H9 (cell line): Measurements from ENCODE around the gene RFFL. TPM values are rescaled to one million over a fixed set of nuclear protein-coding genes. Genes with fewer than 3 reads are reported as not detected.

ENCODE experiments used
- DNase-seq: peaks from one replicate; pipeline ENCODE4 v3.0.0-alpha.2; 2017
- H2AFZ ChIP-seq: one replicate; pipeline ENCODE4 v1.6.1; 2013; ENCODE audit warnings: mild to moderate bottlenecking, low read length, control low read depth, moderate library complexity
- H2AK5ac ChIP-seq: 2 replicates; pipeline ENCODE4 v1.6.1; 2013; ENCODE audit warnings: low read length, control low read depth, mixed read lengths; ENCODE audit not compliant: insufficient read length
- H2BK120ac ChIP-seq: one replicate; pipeline ENCODE4 v1.6.1; 2013; ENCODE audit warnings: low read depth, mild to moderate bottlenecking, low read length, control low read depth, inconsistent platforms; ENCODE audit not compliant: poor library complexity, severe bottlenecking
- H2BK12ac ChIP-seq: 2 replicates; pipeline ENCODE4 v1.6.1; 2013; ENCODE audit warnings: low read length, control low read depth, mixed read lengths, low read depth; ENCODE audit not compliant: insufficient read length
- H2BK15ac ChIP-seq: 2 replicates; pipeline ENCODE4 v1.6.1; 2013; ENCODE audit warnings: low read depth, low read length, control low read depth
- H2BK20ac ChIP-seq: one replicate; pipeline ENCODE4 v1.6.1; 2013; ENCODE audit warnings: low read depth, mild to moderate bottlenecking, low read length, control low read depth, inconsistent platforms; ENCODE audit not compliant: poor library complexity, severe bottlenecking
- H2BK5ac ChIP-seq: 2 replicates; pipeline ENCODE4 v1.6.1; 2013; ENCODE audit warnings: low read length, control low read depth, mixed read lengths; ENCODE audit not compliant: insufficient read length
- H3K14ac ChIP-seq: 2 replicates; pipeline ENCODE4 v1.6.1; 2013; ENCODE audit warnings: low read length, control low read depth; ENCODE audit not compliant: insufficient read depth
- H3K18ac ChIP-seq: 2 replicates; pipeline ENCODE4 v1.6.1; 2013; ENCODE audit warnings: low read depth, mild to moderate bottlenecking, mixed read lengths, low read length, control low read depth; ENCODE audit not compliant: insufficient read length
- H3K23ac ChIP-seq: 2 replicates; pipeline ENCODE4 v1.6.1; 2013; ENCODE audit warnings: low read length, control low read depth, mixed read lengths, low read depth; ENCODE audit not compliant: insufficient read length
- H3K23me2 ChIP-seq: 2 replicates; pipeline ENCODE4 v1.6.1; 2013; ENCODE audit warnings: low read depth, mild to moderate bottlenecking, mixed read lengths, low read length, control low read depth; ENCODE audit not compliant: insufficient read length, poor library complexity, severe bottlenecking
- H3K27ac ChIP-seq: 2 replicates; pipeline ENCODE4 v1.5.1; 2013; ENCODE audit warnings: low read length, control low read depth, mixed read lengths, low read depth; ENCODE audit not compliant: insufficient read length
- H3K27me3 ChIP-seq: 2 replicates; pipeline ENCODE4 v1.6.1; 2013; ENCODE audit warnings: low read length, control low read depth, inconsistent platforms; ENCODE audit not compliant: insufficient read depth
- H3K4ac ChIP-seq: 2 replicates; pipeline ENCODE4 v1.6.1; 2013; ENCODE audit warnings: low read depth, mild to moderate bottlenecking, control low read depth, inconsistent platforms, low read length, moderate library complexity
- H3K4me1 ChIP-seq: 2 replicates; pipeline ENCODE4 v1.6.1; 2013; ENCODE audit warnings: low read length, control low read depth, inconsistent platforms; ENCODE audit not compliant: insufficient read depth
- H3K4me2 ChIP-seq: 2 replicates; pipeline ENCODE4 v1.6.1; 2013; ENCODE audit warnings: low read length, control low read depth, mixed read lengths; ENCODE audit not compliant: insufficient read length, insufficient read depth
- H3K56ac ChIP-seq: 2 replicates; pipeline ENCODE4 v1.6.1; 2013; ENCODE audit warnings: low read depth, mild to moderate bottlenecking, mixed read lengths, low read length, control low read depth; ENCODE audit not compliant: insufficient read length
- H3K79me1 ChIP-seq: 2 replicates; pipeline ENCODE4 v1.6.1; 2013; ENCODE audit warnings: low read depth, mild to moderate bottlenecking, moderate library complexity, low read length, control low read depth, inconsistent platforms; ENCODE audit not compliant: insufficient read depth, poor library complexity, severe bottlenecking
- H3K79me2 ChIP-seq: 2 replicates; pipeline ENCODE4 v1.6.1; 2013; ENCODE audit warnings: low read length, control low read depth, inconsistent platforms; ENCODE audit not compliant: insufficient read depth
- H3K9ac ChIP-seq: 2 replicates; pipeline ENCODE4 v1.6.1; 2013; ENCODE audit warnings: low read length, control low read depth, mixed read lengths; ENCODE audit not compliant: insufficient read length; ENCODE audit errors: extremely low read depth
- H3K9me3 ChIP-seq: one replicate; pipeline ENCODE4 v1.6.1; 2013; ENCODE audit warnings: low read depth, low read length, inconsistent platforms; ENCODE audit not compliant: control insufficient read depth
- H3T11ph ChIP-seq: one replicate; pipeline ENCODE4 v1.6.1; 2013; ENCODE audit warnings: mild to moderate bottlenecking, low read length, control low read depth, inconsistent platforms
- H4K20me1 ChIP-seq: one replicate; pipeline ENCODE4 v1.6.1; 2013; ENCODE audit not compliant: control insufficient read depth, insufficient read length, insufficient read depth
- H4K5ac ChIP-seq: 2 replicates; pipeline ENCODE4 v1.6.1; 2013; ENCODE audit warnings: low read depth, mild to moderate bottlenecking, mixed read lengths, low read length, control low read depth; ENCODE audit not compliant: insufficient read length
- H4K8ac ChIP-seq: replicated peaks from 2 replicates; pipeline ENCODE4 v1.6.1; 2013; ENCODE audit warnings: low read length, control low read depth, mixed read lengths, low read depth; ENCODE audit not compliant: insufficient read length
- H4K91ac ChIP-seq: 2 replicates; pipeline ENCODE4 v1.6.1; 2013; ENCODE audit warnings: low read depth, mild to moderate bottlenecking, moderate library complexity, mixed read lengths, low read length, control low read depth; ENCODE audit not compliant: insufficient read length
- H3K27ac Mint-ChIP-seq, 3 experiments: 2 replicates in 2 of 3; 3 replicates in 1 of 3; pipeline ENCODE4 v1.8.0; 2020 to 2021; ENCODE audit warnings: mixed read lengths in 3 of 3, mild to moderate bottlenecking in 1 of 3, moderate library complexity in 1 of 3
- H3K27me3 Mint-ChIP-seq: 2 replicates; pipeline ENCODE4 v1.8.0; 2021; ENCODE audit warnings: low read depth, mild to moderate bottlenecking, moderate library complexity, mixed read lengths
- H3K36me3 Mint-ChIP-seq, 3 experiments: 2 replicates in 2 of 3; 3 replicates in 1 of 3; pipeline ENCODE4 v1.8.0; 2020 to 2021; ENCODE audit warnings: low read depth in 3 of 3, mixed read lengths in 3 of 3; ENCODE audit not compliant: insufficient read depth in 1 of 3
- H3K4me1 Mint-ChIP-seq, 2 experiments: 2 replicates each; pipeline ENCODE4 v1.8.0; 2020; ENCODE audit warnings: mixed read lengths in 2 of 2
- H3K4me3 Mint-ChIP-seq, 2 experiments: 2 replicates in 1 of 2; 3 replicates in 1 of 2; pipeline ENCODE4 v1.8.0; 2020 to 2021; ENCODE audit warnings: mild to moderate bottlenecking in 2 of 2, mixed read lengths in 2 of 2, moderate library complexity in 1 of 2
- H3K9me3 Mint-ChIP-seq, 2 experiments: 2 replicates in 1 of 2; 3 replicates in 1 of 2; pipeline ENCODE4 v1.8.0; 2020; ENCODE audit warnings: mild to moderate bottlenecking in 2 of 2, mixed read lengths in 2 of 2, moderate library complexity in 1 of 2
- WGBS: extraction: QIAGEN DNeasy Blood & Tissue Kit; methylation state at CpG from one replicate; pipeline ENCODE4 v1.1.7; 2013; ENCODE audit warnings: missing lambda C conversion rate, low lambda C conversion rate, mixed read lengths; ENCODE audit not compliant: insufficient read length; ENCODE audit errors: extremely low coverage; 5-methylcytosine and 5-hydroxymethylcytosine counted together
- total RNA-seq: library from RNA; stranded (reverse); gene quantifications from 2 replicates; pipeline ENCODE4 v1.2.1, GENCODE V29; 2021
- TF ChIP-seq, protein P1 (sequence below): fragments of 200-600 bp; sonication (generic); conservative IDR thresholded peaks from 3 replicates; pipeline ENCODE4 v1.8.0; 2021; ENCODE audit warnings: antibody characterized with exemption, mild to moderate bottlenecking

Gene RFFL
- total RNA-seq, 1 experiment from 2014 or later: 21.1 TPM

DNA sequence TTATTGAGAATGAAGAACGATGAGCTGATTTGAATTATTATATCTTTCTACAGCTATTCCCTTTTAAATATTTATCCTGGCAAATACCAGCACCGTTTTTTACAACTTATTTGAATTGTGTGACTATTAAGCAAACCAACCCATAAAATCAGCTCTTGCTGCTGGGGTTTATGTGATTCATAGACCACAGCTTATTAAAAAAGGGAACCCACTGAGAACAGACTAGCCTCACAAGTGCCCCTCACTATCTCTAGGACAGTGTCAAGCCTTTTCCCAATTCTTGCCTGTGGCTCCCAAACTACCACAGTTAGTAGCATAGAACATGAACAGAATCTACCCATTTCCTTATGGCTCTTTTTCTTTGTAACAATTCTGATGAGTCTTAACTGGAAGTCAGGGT is 89.3 kb downstream of the RFFL start:
- Histone ChIP-seq H3K27ac (no peak overlapping the region), H2BK5ac (no peak overlapping the region), H4K20me1 (no peaks in the 10 kb centered on the region), H3K4me2 (no peak overlapping the region), H2BK120ac (no peak overlapping the region), H3K4ac (no peak overlapping the region), H3K23me2 (no peaks in the 10 kb centered on the region), H4K8ac (no peak overlapping the region), H2BK12ac (no peak overlapping the region), H3K27me3 (no peaks in the 10 kb centered on the region), H3K23ac (no peak overlapping the region), H3K14ac (no peak overlapping the region), H3K18ac (no peak overlapping the region), H2BK15ac (no peak overlapping the region), H2AFZ (no peak overlapping the region), H3K4me1 (no peaks in the 10 kb centered on the region), H4K5ac (no peak overlapping the region), H3K9me3 (no peaks in the 10 kb centered on the region), H3K9ac (no peak overlapping the region), H2AK5ac (no peak overlapping the region), H3T11ph (no peak overlapping the region), H3K79me2 (no peaks in the 10 kb centered on the region), H3K79me1 (no peaks in the 10 kb centered on the region), H4K91ac (no peak overlapping the region), H2BK20ac (no peak overlapping the region), H3K56ac (no peak overlapping the region)
- Mint-ChIP-seq H3K9me3 (no peaks in the 10 kb centered on the region), H3K4me3 (no peak overlapping the region), H3K27ac (no peak overlapping the region), H3K4me1 (peaks cover 2% of the 10 kb centered on the region in 2 experiments), H3K36me3 (no peaks in the 10 kb centered on the region), H3K27me3 (peaks cover 1% of the 10 kb centered on the region)
- no CpG with 5 or more reads among the region's 2 CpGs for WGBS
- DNase-seq: no peak
- TF ChIP-seq, protein P1, sequence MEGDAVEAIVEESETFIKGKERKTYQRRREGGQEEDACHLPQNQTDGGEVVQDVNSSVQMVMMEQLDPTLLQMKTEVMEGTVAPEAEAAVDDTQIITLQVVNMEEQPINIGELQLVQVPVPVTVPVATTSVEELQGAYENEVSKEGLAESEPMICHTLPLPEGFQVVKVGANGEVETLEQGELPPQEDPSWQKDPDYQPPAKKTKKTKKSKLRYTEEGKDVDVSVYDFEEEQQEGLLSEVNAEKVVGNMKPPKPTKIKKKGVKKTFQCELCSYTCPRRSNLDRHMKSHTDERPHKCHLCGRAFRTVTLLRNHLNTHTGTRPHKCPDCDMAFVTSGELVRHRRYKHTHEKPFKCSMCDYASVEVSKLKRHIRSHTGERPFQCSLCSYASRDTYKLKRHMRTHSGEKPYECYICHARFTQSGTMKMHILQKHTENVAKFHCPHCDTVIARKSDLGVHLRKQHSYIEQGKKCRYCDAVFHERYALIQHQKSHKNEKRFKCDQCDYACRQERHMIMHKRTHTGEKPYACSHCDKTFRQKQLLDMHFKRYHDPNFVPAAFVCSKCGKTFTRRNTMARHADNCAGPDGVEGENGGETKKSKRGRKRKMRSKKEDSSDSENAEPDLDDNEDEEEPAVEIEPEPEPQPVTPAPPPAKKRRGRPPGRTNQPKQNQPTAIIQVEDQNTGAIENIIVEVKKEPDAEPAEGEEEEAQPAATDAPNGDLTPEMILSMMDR: no peak
